ENCODE results near the gene NT5C3A.
"Not testable (repeated sequence)": the region's sequence is repeated elsewhere in the genome, so short reads cannot be mapped to it uniquely, and the experiment has no call there.

The NT5C3A gene

DNA sequence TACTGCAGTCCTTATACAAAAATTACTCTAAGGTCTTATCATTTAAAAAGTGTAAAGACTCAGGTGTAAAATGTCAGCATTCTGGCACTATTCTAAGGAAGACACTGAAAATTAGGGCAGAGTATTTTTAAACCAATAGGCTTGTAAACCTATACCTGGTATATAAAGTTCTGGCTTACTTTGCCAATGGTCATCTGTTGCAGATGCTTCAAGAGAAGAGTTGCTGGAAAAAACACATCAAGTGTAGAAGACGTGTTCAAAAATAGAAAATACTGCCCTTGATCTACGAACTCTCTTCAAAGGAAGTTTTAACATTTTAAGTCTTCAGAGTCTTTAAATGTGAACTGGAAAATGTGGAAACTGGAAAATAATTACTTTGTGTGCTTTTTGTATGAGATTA, 23.9 kb downstream of the NT5C3A start:
- H3K4me3 ChIP-seq (replicated peaks in 1 of 2; ENCODE audit: low read depth in 2 of 2, low read length in 2 of 2): no peak overlapping the region
- TF ChIP-seq CTCF (IDR thresholded peaks at IDR 0.05; ENCODE audit: low read depth, low read length): no peak
- DNase-seq (ENCODE audit: low read depth in 2 of 2): no peak

DNA sequence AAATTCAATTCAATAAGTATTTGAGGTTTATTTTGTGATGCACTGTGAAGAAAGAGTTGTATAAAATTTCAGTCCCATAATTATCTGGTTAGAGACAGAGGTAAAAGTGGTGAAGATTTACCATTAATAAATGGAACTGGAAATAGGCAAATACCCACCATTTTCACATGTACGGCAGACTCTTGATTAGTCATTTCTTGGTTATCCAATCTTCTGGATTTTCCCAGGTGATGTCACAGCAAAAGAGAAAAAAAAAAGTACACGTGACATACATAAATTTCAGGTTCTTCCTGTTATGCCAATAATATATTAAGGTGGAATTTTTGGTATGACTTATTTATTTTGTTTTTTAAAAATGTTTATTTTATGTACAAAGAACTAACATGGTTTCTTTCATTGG, 26.8 kb downstream of the NT5C3A start:
- TF ChIP-seq CTCF (IDR thresholded peaks at IDR 0.05; ENCODE audit: low read depth, low read length): no peak
- no peak overlapping the region for H3K4me3 ChIP-seq (replicated peaks in 1 of 2; ENCODE audit: low read depth in 2 of 2, low read length in 2 of 2)
- peak in 1 of 2 donors; percentile 12 for DNase-seq (ENCODE audit: low read depth in 2 of 2)

GRCh38 chr7:33024189-33024757, 38.3 kb downstream of the NT5C3A start:
- DNase-seq (ENCODE audit: low read depth in 2 of 2): no peak
- TF ChIP-seq CTCF (IDR thresholded peaks at IDR 0.05; ENCODE audit: low read depth, low read length): no peak
- no peak overlapping the region for H3K4me3 ChIP-seq (replicated peaks in 1 of 2; ENCODE audit: low read depth in 2 of 2, low read length in 2 of 2)

DNA sequence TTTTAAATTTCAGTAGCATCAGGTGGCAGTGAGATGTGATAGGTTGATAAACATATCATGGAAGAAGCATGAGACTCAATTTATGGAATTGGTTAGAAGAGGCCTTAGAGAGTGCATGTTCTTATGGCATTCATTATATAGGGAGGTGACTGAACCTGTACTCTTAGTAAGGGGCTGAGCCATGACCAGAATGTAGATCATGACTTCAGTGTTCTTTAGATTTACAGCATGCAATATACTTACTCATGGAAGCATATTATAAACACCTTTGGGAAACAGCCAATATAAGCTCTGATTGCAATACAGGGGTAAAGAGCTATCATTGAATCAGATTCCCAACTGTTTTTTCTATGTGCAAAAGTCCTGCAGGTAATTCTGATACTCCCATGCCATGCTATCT, 50.2 kb downstream of the NT5C3A start:
- no peak for TF ChIP-seq CTCF (IDR thresholded peaks at IDR 0.05; ENCODE audit: low read depth, low read length)
- no peak for DNase-seq (ENCODE audit: low read depth in 2 of 2)
- no peak overlapping the region for H3K4me3 ChIP-seq (replicated peaks in 1 of 2; ENCODE audit: low read depth in 2 of 2, low read length in 2 of 2)

GRCh38 chr7:33009734-33010133, 52.8 kb downstream of the NT5C3A start:
- no peak overlapping the region for H3K4me3 ChIP-seq (replicated peaks in 1 of 2; ENCODE audit: low read depth in 2 of 2, low read length in 2 of 2)
- no peak for DNase-seq (ENCODE audit: low read depth in 2 of 2)
- TF ChIP-seq CTCF (IDR thresholded peaks at IDR 0.05; ENCODE audit: low read depth, low read length): no peak

DNA sequence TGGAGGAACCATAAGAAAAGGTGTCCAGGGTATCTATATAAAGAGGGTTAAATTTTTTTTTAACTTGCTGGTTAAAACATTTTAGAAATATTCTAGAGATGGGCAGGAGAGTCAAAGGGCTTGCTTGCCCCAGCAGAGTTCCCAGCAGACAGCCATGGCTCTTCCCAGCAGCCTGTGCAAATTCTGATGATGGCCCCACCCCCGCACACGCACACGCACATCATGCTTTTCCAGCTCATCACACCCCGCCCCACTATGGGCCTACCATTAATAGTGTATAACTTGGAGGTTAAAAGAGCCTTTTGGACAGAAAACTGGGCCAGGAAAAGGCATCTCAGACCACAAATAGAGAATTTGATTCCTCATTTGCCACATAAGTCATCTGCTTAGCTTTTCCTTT, 56.9 kb downstream of the NT5C3A start:
- H3K4me3 ChIP-seq (replicated peaks in 1 of 2; ENCODE audit: low read depth in 2 of 2, low read length in 2 of 2): not testable (repeated sequence)

DNA sequence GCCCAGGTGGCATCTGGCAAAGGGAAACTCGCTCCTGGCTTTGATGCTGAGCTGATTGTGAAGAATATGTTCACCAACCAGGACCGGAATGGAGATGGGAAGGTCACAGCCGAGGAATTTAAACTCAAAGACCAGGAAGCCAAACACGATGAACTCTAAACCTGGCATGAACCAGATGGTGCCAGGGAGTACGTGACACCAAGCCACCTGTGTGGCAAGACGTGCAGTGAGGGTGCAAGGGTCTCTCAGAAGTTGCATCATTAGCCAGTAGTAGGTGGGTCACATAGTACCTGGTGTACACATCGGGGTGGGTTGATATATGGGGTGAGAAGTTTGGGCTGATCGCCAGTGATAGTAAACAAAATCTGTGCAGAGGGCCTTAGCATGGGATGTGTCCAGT, 57.4 kb downstream of the NT5C3A start:
- DNase-seq (ENCODE audit: low read depth in 2 of 2); H3K4me3 ChIP-seq (replicated peaks in 1 of 2; ENCODE audit: low read depth in 2 of 2, low read length in 2 of 2): not testable (repeated sequence)

More for the DNA sequence above, 56.9 kb downstream of the NT5C3A start:
- DNase-seq (ENCODE audit: low read depth in 2 of 2): not testable (repeated sequence)

- DNase-seq (ENCODE audit: low read depth in 2 of 2); H3K4me3 ChIP-seq (replicated peaks in 1 of 2; ENCODE audit: low read depth in 2 of 2, low read length in 2 of 2): not testable (repeated sequence)
These were observed 58.4 kb downstream of the NT5C3A start for GRCh38 chr7:33004104-33004616.

DNA sequence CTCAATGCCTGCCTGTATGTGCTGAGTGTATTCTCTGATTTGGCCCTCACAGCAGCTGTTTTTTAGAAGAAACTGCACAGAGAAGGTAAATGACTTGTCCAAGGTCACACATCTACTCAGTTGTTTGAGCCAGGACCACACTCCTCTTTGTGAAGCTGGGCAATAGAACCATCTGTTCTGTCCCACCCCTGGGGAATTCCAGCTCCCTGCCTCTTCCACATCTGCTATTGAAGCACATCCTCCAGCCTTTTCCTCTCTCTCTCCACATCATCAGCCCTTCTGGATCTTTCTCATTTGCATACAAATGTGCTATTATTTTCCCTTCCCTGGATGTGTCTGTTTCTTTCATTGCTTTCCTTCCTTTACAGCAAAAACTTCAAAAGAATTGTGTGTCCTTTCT, 59.5 kb downstream of the NT5C3A start:
- DNase-seq (ENCODE audit: low read depth in 2 of 2): peak in 1 of 2 donors; percentile 15
- H3K4me3 ChIP-seq (replicated peaks in 1 of 2; ENCODE audit: low read depth in 2 of 2, low read length in 2 of 2): not testable (repeated sequence)

GRCh38 chr7:32999380-32999779, 63.2 kb downstream of the NT5C3A start:
- DNase-seq (ENCODE audit: low read depth in 2 of 2); H3K4me3 ChIP-seq (replicated peaks in 1 of 2; ENCODE audit: low read depth in 2 of 2, low read length in 2 of 2): not testable (repeated sequence)

DNA sequence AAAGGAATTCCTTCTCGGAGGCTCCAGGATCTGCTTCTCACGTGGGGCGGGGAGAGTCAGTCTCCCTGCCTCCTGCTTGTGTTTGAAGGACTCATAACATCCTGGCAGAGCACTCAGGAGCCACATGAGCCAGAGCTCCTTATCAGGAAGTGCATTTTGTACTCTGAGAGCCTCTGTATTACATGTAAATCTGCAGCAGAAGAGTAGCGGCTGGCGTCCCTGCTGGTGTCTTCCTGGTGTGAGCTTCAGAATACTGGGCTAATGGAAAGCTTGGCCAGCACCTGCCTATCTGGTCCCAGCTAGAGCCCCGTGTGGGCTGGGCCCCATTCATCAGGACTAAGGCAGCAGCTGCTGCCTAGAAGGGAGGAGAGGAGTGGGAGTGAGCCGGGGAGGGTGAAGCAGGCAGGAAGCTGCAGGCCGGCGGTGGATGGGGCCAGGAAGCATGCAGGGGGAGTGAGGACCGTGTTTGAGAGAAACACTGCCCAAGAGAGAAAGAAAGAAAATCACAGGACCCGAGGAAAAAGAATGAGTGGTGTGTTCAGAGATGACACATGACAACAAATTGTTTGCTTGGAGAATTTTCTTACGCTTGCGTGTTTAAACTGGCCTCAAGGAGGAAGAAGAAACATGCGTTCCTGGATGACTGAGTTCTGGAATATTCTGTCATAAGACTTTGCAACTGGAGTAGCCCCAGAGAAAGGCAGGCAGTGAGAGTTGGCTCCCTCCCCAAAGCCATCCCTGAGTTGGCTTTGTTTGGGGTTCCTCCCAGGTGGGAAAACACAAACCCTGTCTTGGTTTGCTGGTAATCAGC, 64.0 kb downstream of the NT5C3A start:
- DNase-seq (ENCODE audit: low read depth in 2 of 2): peak; percentile 81 to 89
- not testable (repeated sequence) for H3K4me3 ChIP-seq (replicated peaks in 1 of 2; ENCODE audit: low read depth in 2 of 2, low read length in 2 of 2)

GRCh38 chr7:32997956-32998355, 64.6 kb downstream of the NT5C3A start:
- DNase-seq (ENCODE audit: low read depth in 2 of 2): peak; percentile 9 to 14
- not testable (repeated sequence) for H3K4me3 ChIP-seq (replicated peaks in 1 of 2; ENCODE audit: low read depth in 2 of 2, low read length in 2 of 2)
